Ectodermal cell (in vitro differentiated cells): Measurements from ENCODE around the gene NIPAL4.

Experiments used
- H3K27ac ChIP-seq: 2 replicates; pipeline ENCODE4 v1.7.0; 2013; ENCODE audit warnings: mild to moderate bottlenecking, low read depth, low read length; ENCODE audit not compliant: insufficient read depth, poor library complexity, severe bottlenecking
- H3K27me3 ChIP-seq: 2 replicates; pipeline ENCODE4 v1.7.0; 2013; ENCODE audit warnings: mild to moderate bottlenecking, low read length; ENCODE audit not compliant: insufficient read depth, control insufficient read depth, poor library complexity, severe bottlenecking
- H3K36me3 ChIP-seq: one replicate; pipeline ENCODE4 v1.7.0; 2013; ENCODE audit warnings: low read length; ENCODE audit not compliant: control insufficient read depth, insufficient read depth
- H3K4me1 ChIP-seq: one replicate; pipeline ENCODE4 v1.7.0; 2013; ENCODE audit warnings: low read length; ENCODE audit not compliant: control insufficient read depth, insufficient read depth
- H3K4me3 ChIP-seq: 2 replicates; pipeline ENCODE4 v1.7.0; 2013; ENCODE audit warnings: low read depth, low read length, control low read depth; ENCODE audit not compliant: insufficient read depth
- H3K9me3 ChIP-seq: 2 replicates; pipeline ENCODE4 v1.7.0; 2013; ENCODE audit warnings: mild to moderate bottlenecking, low read length, moderate library complexity; ENCODE audit not compliant: control insufficient read depth
- WGBS, 2 experiments: methylation state at CpG; one replicate each; pipeline ENCODE4 v1.1.7; 2013; ENCODE audit warnings: missing lambda C conversion rate in 2 of 2; 5-methylcytosine and 5-hydroxymethylcytosine counted together

NIPAL4 gene

DNA sequence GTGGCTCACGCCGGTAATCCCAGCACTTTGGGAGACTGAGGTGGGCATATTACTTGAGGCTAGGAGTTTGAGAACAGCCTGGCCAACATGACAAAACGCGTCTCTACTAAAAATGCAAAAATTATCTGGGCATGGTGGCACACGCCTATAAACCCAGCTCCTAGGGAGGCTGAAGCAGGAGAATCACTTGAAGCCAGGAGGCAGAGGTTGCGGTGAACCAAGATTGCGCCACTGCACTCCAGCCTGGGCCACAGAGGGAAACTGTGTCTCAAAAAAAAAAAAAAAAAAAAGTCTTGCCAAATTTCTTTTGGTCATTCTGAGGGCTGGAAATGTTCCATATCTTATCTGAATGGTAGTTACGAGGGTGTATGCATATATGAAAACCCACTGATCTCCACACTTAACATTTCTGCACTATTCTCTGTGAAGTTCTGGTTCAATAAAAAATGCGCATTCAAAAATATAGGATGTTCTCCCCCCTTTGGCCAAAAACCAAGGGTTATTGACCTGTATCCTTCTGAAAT is 13.5 kb upstream of the NIPAL4 start:
- H3K9me3 ChIP-seq, result no peaks in the 10 kb centered on the region

GRCh38 chr5:157447201-157447637 is 12.8 kb upstream of the NIPAL4 start:
- Histone ChIP-seq H3K4me3 (no peak overlapping the region), H3K27me3 (no peaks in the 10 kb centered on the region), H3K27ac (no peak overlapping the region), H3K4me1 (peaks cover 4% of the 10 kb centered on the region), H3K9me3 (no peaks in the 10 kb centered on the region), H3K36me3 (no peaks in the 10 kb centered on the region)
- WGBS, 2 experiments, result 88 to 89% methylated on average over 13 of the region's 13 CpGs

More for the DNA sequence above, 13.5 kb upstream of the NIPAL4 start:
- WGBS, 2 experiments, result 94 to 96% methylated on average over 8 of the region's 9 CpGs
- no peaks in the 10 kb centered on the region for H3K27me3 ChIP-seq
- peaks cover 4% of the 10 kb centered on the region for H3K4me1 ChIP-seq
- H3K4me3 ChIP-seq, result no peak overlapping the region
- no peak overlapping the region for H3K27ac ChIP-seq
- no peaks in the 10 kb centered on the region for H3K36me3 ChIP-seq

DNA sequence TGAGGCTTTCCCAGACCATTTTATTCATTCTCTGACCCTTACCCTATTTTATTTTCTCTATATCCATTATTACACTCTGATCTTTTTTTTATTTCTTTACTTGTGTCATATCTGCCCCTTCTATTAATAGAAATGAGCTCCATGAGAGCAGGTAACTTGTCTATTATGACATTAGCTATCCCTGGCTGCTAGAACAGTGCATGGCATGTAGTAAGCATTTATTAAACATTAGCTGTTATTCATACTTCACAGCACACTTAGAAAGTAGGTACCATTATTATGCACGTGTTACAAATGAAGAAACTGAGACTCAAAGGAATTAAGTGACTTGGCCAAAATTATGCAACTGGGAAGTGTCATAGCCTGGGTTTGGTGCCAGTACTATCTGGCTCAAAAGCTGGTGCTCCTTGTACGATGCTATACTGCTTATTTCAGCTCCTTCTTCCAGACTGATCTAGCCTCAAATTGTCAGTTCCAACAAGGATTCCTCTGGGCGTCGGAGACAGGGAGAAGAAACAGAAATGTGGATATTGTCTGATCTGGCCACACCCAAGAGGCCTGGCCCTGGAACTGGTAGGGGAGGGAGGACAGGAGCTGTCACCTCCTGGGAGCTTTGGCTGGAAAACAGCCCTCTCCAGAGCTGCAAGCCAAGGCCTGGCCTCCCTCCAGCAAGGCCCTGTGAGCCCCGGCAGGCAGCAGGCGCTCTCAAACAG is 10.8 kb upstream of the NIPAL4 start:
- H3K27ac ChIP-seq, result no peak overlapping the region
- no peaks in the 10 kb centered on the region for H3K4me1 ChIP-seq
- 84 to 85% methylated on average over 6 of the region's 6 CpGs for WGBS, 2 experiments
- H3K36me3 ChIP-seq, result no peaks in the 10 kb centered on the region
- H3K4me3 ChIP-seq, result no peak overlapping the region
- no peaks in the 10 kb centered on the region for H3K27me3 ChIP-seq
- no peaks in the 10 kb centered on the region for H3K9me3 ChIP-seq

GRCh38 chr5:157450024-157450423 is 10.0 kb upstream of the NIPAL4 start:
- Histone ChIP-seq H3K36me3 (no peaks in the 10 kb centered on the region), H3K27me3 (no peaks in the 10 kb centered on the region), H3K27ac (no peak overlapping the region), H3K4me3 (no peak overlapping the region), H3K4me1 (no peaks in the 10 kb centered on the region), H3K9me3 (no peaks in the 10 kb centered on the region)
- WGBS, 2 experiments, result 96% methylated on average over 3 of the region's 3 CpGs

DNA sequence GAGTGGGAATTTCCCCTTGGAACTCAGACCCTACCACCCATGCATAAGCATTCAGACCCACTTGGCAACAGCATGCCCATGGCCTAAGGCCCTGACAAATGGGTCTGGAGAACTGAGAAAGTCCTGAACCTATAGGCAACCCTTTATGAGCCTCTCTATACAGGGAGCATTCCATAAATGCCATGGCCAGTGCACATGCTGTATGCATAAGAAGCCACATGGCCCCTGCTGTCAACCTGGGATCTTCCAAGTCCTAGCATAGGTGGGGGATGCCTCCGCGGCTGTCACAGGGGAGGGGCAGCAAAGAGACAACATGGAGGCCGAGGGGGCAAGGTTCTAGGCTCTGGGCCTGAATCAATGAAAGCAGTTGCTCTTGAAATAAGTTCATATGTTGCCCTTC is 8.2 kb upstream of the NIPAL4 start:
- Histone ChIP-seq H3K4me1 (no peaks in the 10 kb centered on the region), H3K27ac (no peak overlapping the region), H3K4me3 (no peak overlapping the region), H3K9me3 (no peaks in the 10 kb centered on the region), H3K27me3 (no peaks in the 10 kb centered on the region), H3K36me3 (no peaks in the 10 kb centered on the region)
- WGBS, 2 experiments, result 86 to 94% methylated on average over 3 of the region's 3 CpGs

DNA sequence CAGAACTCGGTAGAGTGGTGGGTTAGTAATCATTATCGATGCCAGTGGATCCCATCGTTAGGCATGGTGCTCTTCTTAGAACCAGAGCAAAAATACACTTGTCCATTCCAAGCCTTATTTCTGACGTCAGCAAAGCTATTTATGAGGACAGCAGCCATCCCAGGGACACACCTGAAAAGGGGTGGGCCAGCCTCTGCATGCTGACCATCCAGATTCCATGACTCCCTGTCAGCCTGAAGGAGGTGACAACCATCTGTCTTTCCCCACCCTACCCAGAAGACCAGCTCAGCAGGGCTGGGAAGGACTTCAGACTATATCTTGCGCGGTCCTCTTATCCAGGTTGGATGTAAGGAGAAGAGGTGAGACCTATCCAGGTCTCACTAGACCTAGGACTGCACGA is 5.7 kb upstream of the NIPAL4 start:
- no peak overlapping the region for H3K27ac ChIP-seq
- H3K9me3 ChIP-seq, result no peaks in the 10 kb centered on the region
- peaks cover 5% of the 10 kb centered on the region for H3K4me1 ChIP-seq
- H3K4me3 ChIP-seq, result no peak overlapping the region
- 93 to 95% methylated on average over 7 of the region's 7 CpGs for WGBS, 2 experiments
- H3K27me3 ChIP-seq, result peaks cover 6% of the 10 kb centered on the region
- no peaks in the 10 kb centered on the region for H3K36me3 ChIP-seq

GRCh38 chr5:157455057-157455456 is 5.0 kb upstream of the NIPAL4 start:
- Histone ChIP-seq H3K4me1 (peaks cover 5% of the 10 kb centered on the region), H3K9me3 (no peaks in the 10 kb centered on the region), H3K27ac (no peak overlapping the region), H3K36me3 (no peaks in the 10 kb centered on the region), H3K4me3 (no peak overlapping the region), H3K27me3 (peaks cover 14% of the 10 kb centered on the region)
- WGBS, 2 experiments, result 92 to 93% methylated on average over 7 of the region's 7 CpGs

DNA sequence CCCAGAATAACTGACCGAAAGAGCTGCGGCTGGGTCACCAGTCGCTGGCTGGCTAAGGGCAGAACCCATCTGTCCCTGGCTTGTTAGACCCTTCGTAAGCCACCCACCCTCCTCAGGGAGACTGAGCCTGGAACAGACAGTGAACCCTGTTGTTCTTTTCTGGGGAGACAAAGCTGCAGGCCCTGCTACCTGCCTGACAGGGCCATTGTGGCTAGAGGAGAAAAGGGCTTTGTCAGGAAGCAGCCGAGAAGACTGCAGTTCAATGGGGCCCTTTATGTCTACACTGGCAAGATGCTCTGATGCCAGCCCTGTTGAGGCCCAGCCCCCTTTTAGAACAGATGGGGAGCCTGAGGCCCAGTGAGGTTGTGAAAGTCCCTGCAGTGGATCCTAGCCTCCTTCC is 3.7 kb upstream of the NIPAL4 start:
- H3K9me3 ChIP-seq, result no peaks in the 10 kb centered on the region
- H3K36me3 ChIP-seq, result no peaks in the 10 kb centered on the region
- WGBS, 2 experiments, result 55 to 56% methylated on average over 5 of the region's 5 CpGs

DNA sequence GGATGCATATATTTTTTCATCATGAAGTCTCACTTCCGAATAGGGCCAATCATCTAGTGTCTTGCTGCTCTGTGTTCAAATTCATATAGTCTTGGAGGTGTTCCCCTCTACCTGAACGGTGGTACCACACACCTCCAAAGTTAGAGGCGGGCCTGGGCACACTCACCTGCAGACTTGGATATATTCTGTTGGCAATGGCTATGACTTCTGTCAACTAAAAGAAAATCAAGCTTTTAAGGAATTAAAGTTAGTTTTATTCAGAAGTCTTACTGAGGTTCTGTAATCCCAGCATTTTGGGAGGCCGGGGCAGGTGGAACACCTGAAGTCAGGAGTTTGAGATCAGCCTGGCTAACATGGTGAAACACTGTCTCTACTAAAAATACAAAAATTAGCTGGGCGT is 2.6 kb upstream of the NIPAL4 start:
- H3K27me3 ChIP-seq, result peaks cover 36% of the 10 kb centered on the region

More for the DNA sequence above, 3.7 kb upstream of the NIPAL4 start:
- no peak overlapping the region for H3K4me3 ChIP-seq
- peaks cover 27% of the 10 kb centered on the region for H3K27me3 ChIP-seq
- peaks cover 5% of the 10 kb centered on the region for H3K4me1 ChIP-seq
- no peak overlapping the region for H3K27ac ChIP-seq

DNA sequence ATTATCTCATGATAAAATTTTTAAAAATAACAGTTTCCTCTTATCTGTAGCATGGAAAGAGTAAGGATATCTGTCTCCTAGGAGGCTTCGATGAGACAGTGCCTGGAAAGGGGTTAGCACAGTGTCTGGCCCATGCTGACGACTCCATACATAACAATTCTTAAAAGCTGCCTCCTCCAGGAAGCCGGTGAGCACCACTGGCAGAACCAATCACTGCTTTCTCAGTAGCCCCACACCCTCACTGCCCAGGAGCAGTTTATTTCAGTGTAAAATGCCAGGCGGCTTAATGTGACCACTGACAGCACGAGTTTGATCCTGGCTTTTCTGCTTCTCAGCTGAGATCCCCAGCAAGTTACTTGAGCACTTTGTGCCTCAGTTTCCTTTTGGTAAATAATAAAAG is 1.2 kb upstream of the NIPAL4 start:
- no peak overlapping the region for H3K27ac ChIP-seq
- H3K27me3 ChIP-seq, result peaks cover 36% of the 10 kb centered on the region
- WGBS, 2 experiments, result 27 to 31% methylated on average over 5 of the region's 5 CpGs
- no peaks in the 10 kb centered on the region for H3K36me3 ChIP-seq
- no peak overlapping the region for H3K4me3 ChIP-seq
- no peaks in the 10 kb centered on the region for H3K9me3 ChIP-seq
- H3K4me1 ChIP-seq, result peaks cover 5% of the 10 kb centered on the region

More for the DNA sequence above, 2.6 kb upstream of the NIPAL4 start:
- H3K9me3 ChIP-seq, result no peaks in the 10 kb centered on the region
- no peak overlapping the region for H3K4me3 ChIP-seq
- no peaks in the 10 kb centered on the region for H3K36me3 ChIP-seq
- H3K4me1 ChIP-seq, result peaks cover 5% of the 10 kb centered on the region
- H3K27ac ChIP-seq, result no peak overlapping the region
- WGBS, 2 experiments, result 90 to 94% methylated on average over 5 of the region's 5 CpGs
